Measurements from ENCODE around the gene NEB.

The NEB gene

GRCh38 chr2:151486053-151486452, 248.2 kb downstream of the NEB start:
- no peaks in the 10 kb centered on the region for H3K9me2 ChIP-seq (replicated peaks; ENCODE audit: low read depth, low read length)
- H3K4me2 ChIP-seq (ENCODE audit: low read depth, low read length, poor library complexity, severe bottlenecking), result no peak overlapping the region
- no peak overlapping the region for H3K9ac ChIP-seq (ENCODE audit: low read depth, low read length, poor library complexity, severe bottlenecking)
- no peaks in the 10 kb centered on the region for H3K27me3 ChIP-seq (ENCODE audit: insufficient read depth, low read length, poor library complexity, severe bottlenecking)
- H4K20me1 ChIP-seq (ENCODE audit: insufficient read depth, low read length, poor library complexity, severe bottlenecking), result no peaks in the 10 kb centered on the region
- H3F3A ChIP-seq (ENCODE audit: low read depth), result no peaks in the 10 kb centered on the region
- peaks cover 13% of the 10 kb centered on the region; the same call in 1 of the 2 replicates for H3K36me3 ChIP-seq (ENCODE audit: insufficient read depth, low read length)
- no peaks in the 10 kb centered on the region for H3K9me3 ChIP-seq (ENCODE audit: insufficient read depth, low read depth, low read length)
- H3K4me3 ChIP-seq (ENCODE audit: low read length, poor library complexity, severe bottlenecking), result no peak overlapping the region
- H2AFZ ChIP-seq (ENCODE audit: low read length), result no peak overlapping the region
- H3K4me1 ChIP-seq (ENCODE audit: insufficient read depth, low read length, poor library complexity, severe bottlenecking), result no peaks in the 10 kb centered on the region
- TF ChIP-seq EZH2phosphoT487 (IDR thresholded peaks at IDR 0.05; ENCODE audit: borderline replicate concordance) (no peak), CTCF (conservative IDR thresholded peaks at IDR 0.05; ENCODE audit: low read length) (no peak)
- no peaks in the 10 kb centered on the region for H3K79me2 ChIP-seq (ENCODE audit: insufficient read depth, low read length)

- Histone ChIP-seq H3K79me2 (ENCODE audit: insufficient read depth, low read length) (no peaks in the 10 kb centered on the region), H3K27me3 (ENCODE audit: insufficient read depth, low read length, poor library complexity, severe bottlenecking) (no peaks in the 10 kb centered on the region), H3F3A (ENCODE audit: low read depth) (no peaks in the 10 kb centered on the region), H3K4me3 (ENCODE audit: low read length, poor library complexity, severe bottlenecking) (no peak overlapping the region), H4K20me1 (ENCODE audit: insufficient read depth, low read length, poor library complexity, severe bottlenecking) (no peaks in the 10 kb centered on the region), H3K36me3 (ENCODE audit: insufficient read depth, low read length) (peaks cover 19% of the 10 kb centered on the region; the same call in 1 of the 2 replicates), H3K9ac (ENCODE audit: low read depth, low read length, poor library complexity, severe bottlenecking) (no peak overlapping the region), H3K4me2 (ENCODE audit: low read depth, low read length, poor library complexity, severe bottlenecking) (no peak overlapping the region), H3K4me1 (ENCODE audit: insufficient read depth, low read length, poor library complexity, severe bottlenecking) (no peaks in the 10 kb centered on the region), H2AFZ (ENCODE audit: low read length) (no peak overlapping the region), H3K9me3 (ENCODE audit: insufficient read depth, low read depth, low read length) (no peaks in the 10 kb centered on the region), H3K9me2 (replicated peaks; ENCODE audit: low read depth, low read length) (no peaks in the 10 kb centered on the region)
- TF ChIP-seq EZH2phosphoT487 (IDR thresholded peaks at IDR 0.05; ENCODE audit: borderline replicate concordance) (no peak), CTCF (conservative IDR thresholded peaks at IDR 0.05; ENCODE audit: low read length) (no peak)
Observed at GRCh38 chr2:151484100-151484499, 250.2 kb downstream of the NEB start.

- Histone ChIP-seq H3K9ac (ENCODE audit: low read depth, low read length, poor library complexity, severe bottlenecking) (no peak overlapping the region), H4K20me1 (ENCODE audit: insufficient read depth, low read length, poor library complexity, severe bottlenecking) (no peaks in the 10 kb centered on the region), H3K4me3 (ENCODE audit: low read length, poor library complexity, severe bottlenecking) (no peak overlapping the region), H3K27me3 (ENCODE audit: insufficient read depth, low read length, poor library complexity, severe bottlenecking) (no peaks in the 10 kb centered on the region), H3K9me2 (replicated peaks; ENCODE audit: low read depth, low read length) (no peaks in the 10 kb centered on the region), H3K36me3 (ENCODE audit: insufficient read depth, low read length) (peaks cover 19% of the 10 kb centered on the region; the same call in 1 of the 2 replicates), H3F3A (ENCODE audit: low read depth) (no peaks in the 10 kb centered on the region), H3K4me1 (ENCODE audit: insufficient read depth, low read length, poor library complexity, severe bottlenecking) (no peaks in the 10 kb centered on the region), H3K79me2 (ENCODE audit: insufficient read depth, low read length) (no peaks in the 10 kb centered on the region; the same call in 1 of the 2 replicates), H3K9me3 (ENCODE audit: insufficient read depth, low read depth, low read length) (no peaks in the 10 kb centered on the region), H3K4me2 (ENCODE audit: low read depth, low read length, poor library complexity, severe bottlenecking) (no peak overlapping the region), H2AFZ (ENCODE audit: low read length) (no peak overlapping the region)
- TF ChIP-seq EZH2phosphoT487 (IDR thresholded peaks at IDR 0.05; ENCODE audit: borderline replicate concordance) (no peak), CTCF (conservative IDR thresholded peaks at IDR 0.05; ENCODE audit: low read length) (no peak)
Observed at GRCh38 chr2:151483546-151483945, 250.7 kb downstream of the NEB start.

All from Loucy (cell line).